Loucy (cell line): ENCODE measurements around the gene TRPM5.

Source experiments
- H2AFZ ChIP-seq: fragments of 200-600 bp; sonication (generic); 2 replicates; pipeline ENCODE4 v1.6.0; 2016; ENCODE audit warnings: antibody characterized with exemption, mild to moderate bottlenecking, low read length, moderate library complexity
- H3F3A ChIP-seq: fragments of 200-600 bp; 2 replicates; pipeline ENCODE4 v1.6.0; 2016; ENCODE audit warnings: antibody characterized with exemption, low read depth, mild to moderate bottlenecking
- H3K27me3 ChIP-seq: fragments of 200-600 bp; sonication (generic); 2 replicates; pipeline ENCODE4 v1.6.1; 2014; ENCODE audit warnings: low read length, mild to moderate bottlenecking; ENCODE audit not compliant: insufficient read depth, poor library complexity, severe bottlenecking
- H3K36me3 ChIP-seq: fragments of 200-600 bp; sonication (generic); 2 replicates; pipeline ENCODE4 v1.6.1; 2016; ENCODE audit warnings: low read length; ENCODE audit not compliant: insufficient read depth
- H3K4me1 ChIP-seq: fragments of 200-600 bp; sonication (generic); 2 replicates; pipeline ENCODE4 v1.5.1; 2014; ENCODE audit warnings: low read length, mild to moderate bottlenecking; ENCODE audit not compliant: insufficient read depth, poor library complexity, severe bottlenecking
- H3K4me2 ChIP-seq: fragments of 200-600 bp; sonication (generic); 2 replicates; pipeline ENCODE4 v1.6.0; 2014; ENCODE audit warnings: antibody characterized with exemption, low read length, low read depth, mild to moderate bottlenecking; ENCODE audit not compliant: poor library complexity, severe bottlenecking
- H3K4me3 ChIP-seq: fragments of 200-600 bp; sonication (generic); 2 replicates; pipeline ENCODE4 v1.5.1; 2014; ENCODE audit warnings: low read length, mild to moderate bottlenecking, mixed read lengths; ENCODE audit not compliant: poor library complexity, severe bottlenecking
- H3K79me2 ChIP-seq: fragments of 200-600 bp; sonication (generic); 2 replicates; pipeline ENCODE4 v1.6.1; 2014; ENCODE audit warnings: low read length; ENCODE audit not compliant: insufficient read depth
- H3K9ac ChIP-seq: fragments of 200-600 bp; sonication (generic); 2 replicates; pipeline ENCODE4 v1.6.0; 2014; ENCODE audit warnings: mild to moderate bottlenecking, low read depth, low read length, moderate library complexity; ENCODE audit not compliant: poor library complexity, severe bottlenecking
- H3K9me2 ChIP-seq: fragments of 200-600 bp; sonication (generic); replicated peaks from 2 replicates; pipeline ENCODE4 v1.6.1; 2016; ENCODE audit warnings: low read depth, low read length, mixed read lengths
- H3K9me3 ChIP-seq: fragments of 200-600 bp; sonication (generic); 2 replicates; pipeline ENCODE4 v1.6.1; 2014; ENCODE audit warnings: mild to moderate bottlenecking, antibody characterized with exemption, low read length, low read depth; ENCODE audit not compliant: insufficient read depth
- H4K20me1 ChIP-seq: fragments of 200-600 bp; sonication (generic); 2 replicates; pipeline ENCODE4 v1.6.0; 2014; ENCODE audit warnings: antibody characterized with exemption, low read length, mild to moderate bottlenecking; ENCODE audit not compliant: insufficient read depth, poor library complexity, severe bottlenecking
- EZH2phosphoT487 ChIP-seq: fragments of 200-600 bp; IDR thresholded peaks from 2 replicates; pipeline ENCODE4 v1.6.1; 2018; ENCODE audit warnings: antibody characterized with exemption, mild to moderate bottlenecking, moderate library complexity, borderline replicate concordance
- TF ChIP-seq, protein P1 (sequence below): fragments of 200-600 bp; sonication (generic); conservative IDR thresholded peaks from 2 replicates; pipeline ENCODE4 v1.5.1; 2014; ENCODE audit warnings: mild to moderate bottlenecking, antibody characterized with exemption, low read length

Gene TRPM5

DNA sequence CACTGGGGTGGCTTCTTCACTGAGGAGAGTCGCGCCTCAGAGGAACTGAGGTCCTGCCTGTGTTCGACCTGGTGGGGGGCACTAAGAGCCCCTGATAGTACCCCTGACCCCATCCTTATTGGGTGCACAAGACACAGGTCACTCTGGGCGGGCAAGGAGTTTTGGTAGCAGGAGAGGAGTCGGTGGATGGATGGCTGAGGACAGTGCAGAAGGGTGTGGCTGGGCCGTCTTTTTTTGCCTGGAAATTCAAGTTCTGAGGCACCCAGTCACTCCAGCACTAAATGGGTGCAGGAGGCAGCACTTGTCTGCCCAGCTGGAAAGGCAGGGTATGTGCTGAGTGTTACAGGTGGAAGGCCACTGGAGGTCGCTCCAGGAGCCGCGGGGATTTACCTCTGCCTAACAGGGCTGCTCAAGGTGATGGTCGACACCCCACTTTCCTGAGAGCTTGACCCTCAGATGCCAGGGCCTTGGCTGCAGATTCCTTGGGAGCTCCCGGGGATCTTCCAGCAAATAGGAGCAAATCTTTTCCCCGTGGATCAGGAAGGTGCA is 42.8 kb downstream of the TRPM5 start:
- peak overlapping the region; percentile 96 for H3K9ac ChIP-seq
- H3K9me2 ChIP-seq, result no peaks in the 10 kb centered on the region
- no peak overlapping the region for H2AFZ ChIP-seq
- peak overlapping the region; percentile 95 for H3K4me3 ChIP-seq
- peak overlapping the region; percentile 97 for H3K4me2 ChIP-seq
- peaks cover 6% of the 10 kb centered on the region for H4K20me1 ChIP-seq
- H3K36me3 ChIP-seq, result peaks cover 15% of the 10 kb centered on the region; the same call in 1 of the 2 replicates
- H3K27me3 ChIP-seq, result no peaks in the 10 kb centered on the region
- no peaks in the 10 kb centered on the region for H3F3A ChIP-seq
- TF ChIP-seq, protein P1, sequence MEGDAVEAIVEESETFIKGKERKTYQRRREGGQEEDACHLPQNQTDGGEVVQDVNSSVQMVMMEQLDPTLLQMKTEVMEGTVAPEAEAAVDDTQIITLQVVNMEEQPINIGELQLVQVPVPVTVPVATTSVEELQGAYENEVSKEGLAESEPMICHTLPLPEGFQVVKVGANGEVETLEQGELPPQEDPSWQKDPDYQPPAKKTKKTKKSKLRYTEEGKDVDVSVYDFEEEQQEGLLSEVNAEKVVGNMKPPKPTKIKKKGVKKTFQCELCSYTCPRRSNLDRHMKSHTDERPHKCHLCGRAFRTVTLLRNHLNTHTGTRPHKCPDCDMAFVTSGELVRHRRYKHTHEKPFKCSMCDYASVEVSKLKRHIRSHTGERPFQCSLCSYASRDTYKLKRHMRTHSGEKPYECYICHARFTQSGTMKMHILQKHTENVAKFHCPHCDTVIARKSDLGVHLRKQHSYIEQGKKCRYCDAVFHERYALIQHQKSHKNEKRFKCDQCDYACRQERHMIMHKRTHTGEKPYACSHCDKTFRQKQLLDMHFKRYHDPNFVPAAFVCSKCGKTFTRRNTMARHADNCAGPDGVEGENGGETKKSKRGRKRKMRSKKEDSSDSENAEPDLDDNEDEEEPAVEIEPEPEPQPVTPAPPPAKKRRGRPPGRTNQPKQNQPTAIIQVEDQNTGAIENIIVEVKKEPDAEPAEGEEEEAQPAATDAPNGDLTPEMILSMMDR, result no peak; the same call in 1 of the 2 replicates
- no peak for TF ChIP-seq EZH2phosphoT487
- peaks cover 27% of the 10 kb centered on the region for H3K79me2 ChIP-seq
- H3K9me3 ChIP-seq, result no peaks in the 10 kb centered on the region
- peaks cover 17% of the 10 kb centered on the region for H3K4me1 ChIP-seq

DNA sequence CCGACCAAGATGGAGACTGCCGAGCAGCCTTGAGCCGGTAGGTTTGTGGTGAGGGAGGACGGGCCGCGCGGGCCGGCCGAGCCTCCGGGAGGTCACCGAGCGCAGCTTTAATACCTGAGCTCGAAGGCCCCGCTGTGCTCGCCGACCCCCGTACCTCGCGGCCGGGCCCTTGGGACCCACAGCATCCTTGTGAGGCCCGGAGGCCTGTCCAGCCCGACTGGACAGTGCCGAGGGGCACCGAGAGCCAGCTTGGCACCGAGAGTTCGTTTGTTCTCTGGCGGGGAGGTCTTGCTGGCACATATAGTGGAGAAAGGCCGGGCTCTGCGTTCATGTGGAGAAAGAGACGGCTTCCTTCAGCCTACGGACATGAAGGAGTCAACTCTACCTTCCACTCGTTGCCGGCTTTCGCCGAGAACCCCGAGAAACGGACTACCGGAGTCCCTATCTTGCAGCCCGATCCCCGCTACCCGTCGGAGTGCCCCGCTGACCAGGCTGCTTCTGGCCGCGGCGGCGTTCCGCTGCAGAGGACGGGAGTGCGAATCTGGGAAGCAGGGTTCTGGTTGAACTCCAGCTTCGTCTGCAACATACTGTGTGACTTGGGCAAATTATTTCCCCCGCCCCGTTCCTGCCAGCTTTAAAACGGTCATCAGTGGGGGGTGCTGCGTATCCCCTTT is 43.4 kb downstream of the TRPM5 start:
- Histone ChIP-seq H3K27me3 (no peaks in the 10 kb centered on the region), H3K4me2 (peak overlapping the region; percentile 97), H3K9ac (peak overlapping the region; percentile 96), H4K20me1 (peaks cover 6% of the 10 kb centered on the region), H3K36me3 (peaks cover 22% of the 10 kb centered on the region; the same call in 1 of the 2 replicates), H3K4me3 (peak overlapping the region; percentile 95), H3K9me2 (no peaks in the 10 kb centered on the region), H3K4me1 (peaks cover 17% of the 10 kb centered on the region), H3K9me3 (no peaks in the 10 kb centered on the region), H3K79me2 (peaks cover 27% of the 10 kb centered on the region), H3F3A (no peaks in the 10 kb centered on the region), H2AFZ (0 out of 2 replicates have a peak overlapping the region, but pooled peaks have one; percentile 52)
- no peak for TF ChIP-seq EZH2phosphoT487
- TF ChIP-seq, protein P1, result no peak

DNA sequence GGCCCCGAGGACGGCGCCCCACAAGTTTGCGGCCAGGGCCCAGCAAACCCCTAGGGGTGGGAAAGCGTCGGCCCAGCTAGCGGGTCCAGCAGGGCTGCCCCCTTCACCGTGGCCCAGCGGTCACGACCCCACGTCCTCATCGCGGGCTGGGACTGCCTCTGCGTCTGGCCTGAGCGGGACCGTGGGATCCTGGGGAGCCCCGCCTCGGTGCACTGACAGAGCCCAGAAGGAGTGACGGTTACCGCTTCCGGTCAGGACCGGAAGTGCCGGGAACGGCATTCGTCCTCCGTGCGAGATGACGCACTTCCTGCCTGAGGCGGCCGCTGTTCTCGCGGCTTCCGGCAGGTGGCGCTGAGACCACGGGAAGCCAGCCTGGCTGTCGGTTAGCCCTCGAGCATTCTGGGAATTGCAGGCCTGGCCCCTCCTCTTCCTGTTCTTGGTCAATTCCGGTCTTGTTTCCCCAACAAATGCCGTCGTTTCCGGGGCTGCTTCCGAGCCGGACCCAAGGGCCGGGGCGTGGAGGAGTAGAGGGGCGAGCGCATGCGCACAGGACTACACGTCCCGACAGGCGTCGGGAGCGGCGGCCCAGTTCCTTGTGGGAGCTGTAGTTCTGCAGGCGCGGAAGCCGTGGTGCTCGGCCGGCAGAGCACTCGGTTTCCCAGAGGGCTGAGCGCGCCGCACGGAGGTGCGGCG is 44.1 kb downstream of the TRPM5 start, which contains the start of gene TSSC4:
Gene TSSC4, plus strand, starts transcription at position 682 of the 693 bp plus-strand sequence. CDS start 1,884 bp downstream, outside the sequence.
- TF ChIP-seq EZH2phosphoT487, result no peak
- TF ChIP-seq, protein P1, result peak; percentile 86
- peak within 1 kb of the TSS; percentile 97 for H3K4me2 ChIP-seq
- H2AFZ ChIP-seq, result peak within 1 kb of the TSS; percentile 52; the same call in 1 of the 2 replicates
- no peaks in the 10 kb centered on the region for H3F3A ChIP-seq
- H3K9ac ChIP-seq, result peak within 1 kb of the TSS; percentile 96
- H3K36me3 ChIP-seq, result peaks cover 28% of the 10 kb centered on the region; the same call in 1 of the 2 replicates
- H3K79me2 ChIP-seq, result peaks cover 27% of the 10 kb centered on the region
- no peaks in the 10 kb centered on the region for H3K9me2 ChIP-seq
- H4K20me1 ChIP-seq, result peaks cover 6% of the 10 kb centered on the region
- H3K4me3 ChIP-seq, result peak within 1 kb of the TSS; percentile 95
- H3K27me3 ChIP-seq, result no peaks in the 10 kb centered on the region
- no peaks in the 10 kb centered on the region for H3K9me3 ChIP-seq
- peaks cover 17% of the 10 kb centered on the region for H3K4me1 ChIP-seq
